A549 (cell line): ENCODE measurements around the gene SMARCD3.

ENCODE experiments used
- BHLHE40 ChIP-seq: IDR thresholded peaks from 2 replicates; pipeline ENCODE4 v1.6.1; 2012; ENCODE audit warnings: low read depth, low read length, inconsistent platforms
- CEBPB ChIP-seq, 2 experiments: fragments of >200 bp in 1 of 2; sonication (Bioruptor Twin) in 1 of 2; formaldehyde crosslinking in 1 of 2; IDR thresholded peaks; 2 replicates each; pipeline ENCODE4 v1.6.1; 2012 to 2016
- CHD2 ChIP-seq: fragments of 150-350 bp; IDR thresholded peaks from 2 replicates; pipeline ENCODE4 v1.6.1; 2014; ENCODE audit warnings: low read length; ENCODE audit not compliant: partially characterized antibody
- EP300 ChIP-seq, 2 experiments: fragments of >200 bp; sonication (Bioruptor Twin); formaldehyde crosslinking; IDR thresholded peaks; 2 replicates in 1 of 2; 3 replicates in 1 of 2; pipeline ENCODE4 v1.6.1; 2016 to 2017
- JUN ChIP-seq, 2 experiments: fragments of >200 bp; sonication (Bioruptor Twin); formaldehyde crosslinking; IDR thresholded peaks; 2 replicates in 1 of 2; 3 replicates in 1 of 2; pipeline ENCODE4 v1.6.1; 2016 to 2017
- MAFK ChIP-seq: fragments of 450-650 bp; IDR thresholded peaks from 2 replicates; pipeline ENCODE4 v1.6.1; 2014; ENCODE audit not compliant: partially characterized antibody
- MYC ChIP-seq: IDR thresholded peaks from 2 replicates; pipeline ENCODE4 v1.6.1; 2012; ENCODE audit warnings: mild to moderate bottlenecking, inconsistent platforms, low read length, improper control_type of control experiment, borderline replicate concordance
- POLR2A ChIP-seq: IDR thresholded peaks from 2 replicates; pipeline ENCODE4 v1.6.1; 2012; ENCODE audit warnings: mild to moderate bottlenecking, low read length
- RAD21 ChIP-seq, 2 experiments: fragments of >200 bp in 1 of 2; sonication (Bioruptor Twin) in 1 of 2; formaldehyde crosslinking in 1 of 2; IDR thresholded peaks in 1 of 2; conservative IDR thresholded peaks in 1 of 2; 2 replicates in 1 of 2; 3 replicates in 1 of 2; pipeline ENCODE4 v1.6.1; 2012 to 2018; ENCODE audit warnings: inconsistent platforms in 1 of 2
- REST ChIP-seq: fragments of 200-600 bp; sonication (generic); IDR thresholded peaks from 2 replicates; pipeline ENCODE4 v1.6.1; 2016; ENCODE audit warnings: antibody characterized with exemption, mild to moderate bottlenecking, moderate library complexity
- USF2 ChIP-seq: fragments of 450-650 bp; IDR thresholded peaks from 2 replicates; pipeline ENCODE4 v1.6.1; 2014; ENCODE audit warnings: antibody characterized with exemption
- TF ChIP-seq, protein P1 (sequence below): fragments of >200 bp; sonication (Bioruptor Twin); formaldehyde crosslinking; IDR thresholded peaks from 3 replicates; pipeline ENCODE4 v1.5.1; 2016
- TF ChIP-seq, protein P2 (sequence below): IDR thresholded peaks from 2 replicates; pipeline ENCODE4 v1.6.1; 2012

DNA sequence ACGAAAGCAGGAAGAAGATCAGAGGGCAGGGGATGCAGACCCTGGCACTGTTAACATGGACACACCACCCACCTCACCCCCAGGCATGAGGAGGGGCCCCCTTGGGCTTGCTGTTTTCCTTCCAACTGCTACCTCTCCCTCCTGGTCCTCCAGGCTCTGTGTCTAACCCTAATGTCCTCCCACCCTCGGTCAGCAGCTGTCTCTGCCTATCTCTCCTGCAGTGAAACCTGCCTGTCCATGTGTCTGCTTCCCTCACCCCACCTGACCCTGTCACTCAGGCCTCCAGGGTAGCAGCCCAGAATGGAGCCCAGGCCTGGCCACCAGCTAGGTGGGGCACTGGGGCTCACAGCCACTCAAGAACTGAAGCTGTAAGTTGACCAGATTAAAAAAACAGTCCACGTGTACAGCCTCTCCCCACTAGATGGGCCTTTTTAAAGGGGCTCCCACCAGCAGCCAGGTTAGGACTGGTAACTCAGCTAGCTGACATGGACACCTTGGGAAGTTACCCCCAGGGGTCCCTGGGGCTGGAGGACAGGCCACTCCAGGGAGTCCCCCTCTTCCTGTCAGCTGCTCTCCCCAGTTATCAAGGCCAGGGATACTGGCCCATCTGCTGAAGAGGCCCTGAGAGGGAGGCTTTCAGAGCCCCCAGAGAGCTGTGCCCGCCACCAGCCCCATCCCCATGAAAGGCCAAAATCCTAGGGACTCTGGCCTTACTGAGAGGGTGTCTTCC, 1.5 kb downstream of the SMARCD3 start:
- TF ChIP-seq, protein P1, sequence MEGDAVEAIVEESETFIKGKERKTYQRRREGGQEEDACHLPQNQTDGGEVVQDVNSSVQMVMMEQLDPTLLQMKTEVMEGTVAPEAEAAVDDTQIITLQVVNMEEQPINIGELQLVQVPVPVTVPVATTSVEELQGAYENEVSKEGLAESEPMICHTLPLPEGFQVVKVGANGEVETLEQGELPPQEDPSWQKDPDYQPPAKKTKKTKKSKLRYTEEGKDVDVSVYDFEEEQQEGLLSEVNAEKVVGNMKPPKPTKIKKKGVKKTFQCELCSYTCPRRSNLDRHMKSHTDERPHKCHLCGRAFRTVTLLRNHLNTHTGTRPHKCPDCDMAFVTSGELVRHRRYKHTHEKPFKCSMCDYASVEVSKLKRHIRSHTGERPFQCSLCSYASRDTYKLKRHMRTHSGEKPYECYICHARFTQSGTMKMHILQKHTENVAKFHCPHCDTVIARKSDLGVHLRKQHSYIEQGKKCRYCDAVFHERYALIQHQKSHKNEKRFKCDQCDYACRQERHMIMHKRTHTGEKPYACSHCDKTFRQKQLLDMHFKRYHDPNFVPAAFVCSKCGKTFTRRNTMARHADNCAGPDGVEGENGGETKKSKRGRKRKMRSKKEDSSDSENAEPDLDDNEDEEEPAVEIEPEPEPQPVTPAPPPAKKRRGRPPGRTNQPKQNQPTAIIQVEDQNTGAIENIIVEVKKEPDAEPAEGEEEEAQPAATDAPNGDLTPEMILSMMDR: no peak
- TF ChIP-seq REST: no peak
- TF ChIP-seq MAFK: no peak
- no peak for TF ChIP-seq USF2
- no peak for TF ChIP-seq POLR2A
- TF ChIP-seq MYC: no peak
- TF ChIP-seq JUN (IDR thresholded peaks at IDR 0.05): no peak
- TF ChIP-seq, protein P2, sequence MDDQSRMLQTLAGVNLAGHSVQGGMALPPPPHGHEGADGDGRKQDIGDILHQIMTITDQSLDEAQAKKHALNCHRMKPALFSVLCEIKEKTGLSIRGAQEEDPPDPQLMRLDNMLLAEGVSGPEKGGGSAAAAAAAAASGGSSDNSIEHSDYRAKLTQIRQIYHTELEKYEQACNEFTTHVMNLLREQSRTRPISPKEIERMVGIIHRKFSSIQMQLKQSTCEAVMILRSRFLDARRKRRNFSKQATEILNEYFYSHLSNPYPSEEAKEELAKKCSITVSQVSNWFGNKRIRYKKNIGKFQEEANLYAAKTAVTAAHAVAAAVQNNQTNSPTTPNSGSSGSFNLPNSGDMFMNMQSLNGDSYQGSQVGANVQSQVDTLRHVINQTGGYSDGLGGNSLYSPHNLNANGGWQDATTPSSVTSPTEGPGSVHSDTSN: no peak
- TF ChIP-seq EP300 (IDR thresholded peaks at IDR 0.05): no peak
- no peak for TF ChIP-seq RAD21 (conservative IDR thresholded peaks at IDR 0.05 in 1 of 2, IDR thresholded peaks at IDR 0.05 in 1 of 2)
- TF ChIP-seq BHLHE40: no peak
- TF ChIP-seq CEBPB (IDR thresholded peaks at IDR 0.05): no peak
- TF ChIP-seq CHD2: no peak
